ENCODE results near the gene CLTA.
"Not testable (repeated sequence)": the region's sequence is repeated elsewhere in the genome, so short reads cannot be mapped to it uniquely, and the experiment has no call there.

The CLTA gene

DNA sequence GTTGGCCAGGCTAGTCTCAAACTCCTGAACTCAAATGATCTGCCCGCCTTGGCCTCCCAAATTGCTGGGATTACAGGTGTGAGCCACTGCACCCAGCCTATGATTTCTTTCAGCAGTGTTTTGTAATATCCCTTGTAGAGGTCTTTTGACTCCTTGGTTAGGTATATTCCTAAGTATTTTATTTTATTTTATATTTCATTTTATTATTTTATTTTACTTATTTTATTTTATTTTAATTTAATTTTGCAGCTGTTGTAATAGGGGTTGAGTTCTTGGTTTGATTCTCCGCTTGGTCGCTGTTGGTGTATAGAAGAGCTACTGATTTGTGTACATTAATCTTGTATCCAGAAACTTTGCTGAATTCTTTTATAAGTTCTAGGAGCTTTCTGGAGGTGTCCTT lies 49.0 kb downstream of the CLTA start:
- DNase-seq (ENCODE audit: low read depth): not testable (repeated sequence)

DNA sequence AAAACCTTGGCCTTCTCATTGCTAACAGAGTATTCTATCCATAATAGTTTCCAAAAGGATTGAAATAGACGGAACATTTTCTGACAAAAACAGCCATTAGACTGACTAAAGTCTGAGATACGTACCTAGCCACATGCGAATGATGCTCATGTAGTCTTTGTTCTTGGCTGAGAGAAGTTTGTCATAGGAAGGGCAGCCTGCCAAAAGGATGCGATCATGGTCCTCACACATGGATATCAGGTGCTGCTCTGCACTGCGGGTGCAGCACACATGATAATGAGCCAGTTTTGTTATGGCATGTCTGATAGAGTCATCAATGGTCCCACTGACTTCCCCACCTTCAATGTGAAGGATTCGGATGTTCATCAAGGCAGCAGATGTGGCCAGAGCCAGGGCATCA lies 55.2 kb downstream of the CLTA start:
- no peak for DNase-seq (ENCODE audit: low read depth)

DNA sequence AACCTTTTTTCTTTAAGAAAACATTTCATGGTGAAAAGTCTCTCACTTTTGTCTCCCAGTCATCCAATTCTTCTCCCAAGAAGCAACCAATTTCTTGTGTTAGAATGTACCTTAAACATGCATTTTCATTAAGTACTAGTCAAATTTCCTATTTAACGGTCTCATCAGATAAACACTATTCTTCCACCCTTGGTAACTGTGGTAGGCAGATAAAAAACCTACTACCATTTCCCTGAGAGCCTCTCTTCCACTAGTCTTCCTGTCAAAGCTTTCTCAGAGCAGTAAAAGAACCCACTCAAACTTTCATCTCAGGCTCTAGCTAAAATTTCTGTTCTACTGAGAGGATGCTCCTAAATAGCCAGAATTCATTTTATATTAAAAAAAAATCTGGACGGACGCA lies 56.6 kb downstream of the CLTA start:
- no peak for DNase-seq (ENCODE audit: low read depth)

DNA sequence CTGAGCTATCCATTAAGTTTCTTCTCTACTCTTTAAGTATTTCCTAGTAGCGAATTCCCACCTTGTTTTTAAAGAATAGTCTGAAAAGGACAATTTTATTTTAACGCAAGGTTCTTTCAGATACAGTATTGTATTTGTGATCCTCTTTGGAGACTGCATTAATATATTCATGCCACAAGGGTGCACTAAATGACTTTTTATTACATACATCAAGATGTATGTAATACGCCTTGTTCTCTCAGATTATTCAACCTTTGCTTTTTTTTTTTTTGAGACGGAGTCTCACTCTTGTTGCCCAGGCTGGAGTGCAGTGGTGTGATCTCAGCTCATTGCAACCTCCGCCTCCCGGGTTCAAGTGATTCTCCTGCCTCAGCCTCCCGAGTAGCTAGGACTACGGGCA lies 57.3 kb downstream of the CLTA start:
- not testable (repeated sequence) for DNase-seq (ENCODE audit: low read depth)

DNA sequence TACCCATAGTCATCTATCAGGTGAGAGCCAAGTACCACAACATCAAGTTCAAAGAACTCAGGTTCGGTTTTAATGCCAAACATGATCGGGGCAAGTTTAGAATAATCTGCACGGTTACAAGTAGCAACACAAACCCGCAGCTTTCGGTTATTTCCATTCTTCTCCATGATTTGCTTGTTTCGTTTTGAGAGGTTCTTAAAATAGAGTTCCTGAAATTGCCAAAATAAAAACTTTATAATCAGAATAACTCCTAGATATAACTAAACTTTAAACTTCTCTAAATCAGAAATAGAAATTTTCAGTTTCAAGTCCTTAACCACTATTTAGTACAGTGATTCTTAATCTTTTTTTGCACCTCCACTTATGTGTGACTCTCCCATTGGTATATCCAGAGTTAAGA lies 58.5 kb downstream of the CLTA start:
- DNase-seq (ENCODE audit: low read depth): no peak

DNA sequence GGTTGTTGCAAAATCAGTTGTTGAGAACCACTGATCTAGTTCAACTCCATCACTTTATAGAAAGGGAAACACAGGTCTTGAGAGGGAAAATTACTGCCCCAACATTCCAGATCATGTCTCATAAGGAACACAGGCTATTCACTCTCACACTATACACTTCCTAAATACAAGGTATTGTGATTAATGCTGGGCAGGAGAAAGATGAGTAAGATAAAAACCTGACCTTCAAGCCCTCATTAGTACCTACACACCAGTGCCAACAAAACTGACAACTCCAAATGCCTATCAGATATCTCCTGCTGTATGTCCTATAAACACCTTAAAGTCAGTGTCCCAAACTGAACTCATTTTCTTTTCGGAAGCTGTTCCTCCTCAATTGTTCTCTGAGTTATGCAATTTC lies 59.4 kb downstream of the CLTA start:
- no peak for DNase-seq (ENCODE audit: low read depth)

DNA sequence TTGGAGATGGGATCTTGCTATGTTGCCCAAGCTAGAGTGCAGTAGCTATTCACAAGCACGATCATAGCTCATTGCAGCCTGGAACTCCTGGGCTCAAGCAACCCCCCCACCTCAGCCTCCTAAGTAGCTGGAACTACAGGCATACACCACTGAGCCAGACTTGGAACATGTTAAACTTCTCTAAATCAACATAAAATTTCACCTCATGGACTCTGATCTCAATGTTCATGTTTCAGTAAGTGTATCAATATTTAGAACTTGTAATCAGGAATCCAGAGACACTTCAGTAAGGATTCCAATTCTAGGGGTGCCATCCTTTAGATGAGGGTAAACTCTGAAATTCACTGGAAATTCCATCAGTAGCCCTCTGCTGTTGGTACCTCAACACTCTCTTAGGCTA lies 60.7 kb downstream of the CLTA start:
- DNase-seq (ENCODE audit: low read depth): no peak

DNA sequence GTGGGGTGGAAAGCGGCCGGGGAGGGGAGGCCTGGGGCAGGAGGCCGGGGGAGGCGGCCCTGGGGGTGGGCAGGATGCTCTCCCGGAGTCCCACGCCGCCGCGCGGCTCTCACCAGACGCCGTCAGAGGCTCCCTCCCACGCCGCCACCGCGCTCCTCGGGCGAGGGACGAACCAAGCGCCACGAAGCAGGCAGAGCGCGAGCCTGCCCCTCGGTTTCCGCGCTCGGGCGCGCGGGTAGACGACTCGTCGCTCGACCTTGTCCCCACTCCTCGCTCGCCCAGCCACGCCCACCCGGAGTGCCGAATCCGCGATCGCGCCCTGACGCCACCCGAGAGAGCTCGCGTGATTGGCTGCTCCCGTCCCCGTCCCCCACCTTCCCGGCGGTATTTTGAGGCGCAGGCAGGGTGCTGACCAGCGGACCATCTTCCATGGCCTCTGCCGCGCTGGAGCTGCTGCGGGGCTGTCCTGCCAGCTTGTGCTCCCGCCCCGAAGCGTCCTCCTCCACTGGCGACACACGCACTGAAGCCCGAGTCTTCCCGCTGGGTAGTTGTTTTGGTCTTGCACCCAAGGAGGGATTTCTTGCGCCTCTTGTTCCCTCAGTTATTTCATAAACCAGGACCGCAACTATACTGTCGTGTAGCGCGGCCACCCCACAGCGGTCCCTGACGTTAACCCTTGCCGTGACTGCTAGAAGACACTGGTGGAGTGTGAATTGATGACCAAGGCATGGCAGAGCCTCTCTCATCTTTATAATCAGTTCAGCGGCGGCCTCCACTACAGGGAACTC lies 67.7 kb downstream of the CLTA start, which contains the start of gene GNE:
Gene GNE (minus strand): TSS at position 241 of the 788 bp plus-strand sequence. CDS start 9,093 bp downstream, outside the sequence.
- peak; percentile 97 for DNase-seq (ENCODE audit: low read depth)

DNA sequence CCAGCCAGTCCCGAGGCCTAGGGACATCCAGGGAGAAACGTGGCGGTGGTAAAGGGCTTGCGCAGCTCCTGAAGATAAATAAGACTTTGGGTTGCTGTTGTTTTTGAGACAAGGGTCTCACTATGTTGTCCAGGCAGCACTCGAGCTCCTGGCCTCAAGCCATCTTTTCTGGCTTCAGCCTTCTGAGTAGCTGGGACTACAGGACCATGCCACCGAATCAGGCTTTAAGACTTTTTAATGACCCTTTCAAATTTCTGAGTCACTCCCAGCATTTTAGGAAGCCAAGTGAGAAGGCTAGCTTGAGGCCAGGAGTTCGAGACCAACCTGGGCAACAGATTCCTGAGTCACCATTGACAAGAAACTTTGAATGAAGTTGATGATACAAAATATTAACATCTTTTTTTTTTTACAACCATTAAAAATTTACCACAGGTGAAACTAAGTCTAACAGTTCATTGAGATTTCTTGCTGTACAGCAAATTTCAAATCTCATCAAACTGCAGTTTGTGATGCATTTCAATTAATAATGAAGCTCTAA lies 68.3 kb downstream of the CLTA start:
- DNase-seq (ENCODE audit: low read depth): no peak
